Cardiac septum (tissue), 1 donor: Measurements from ENCODE around the gene ZSCAN5A. TPM values are rescaled to one million over a fixed set of nuclear protein-coding genes. Genes with fewer than 3 reads are reported as not detected.
"Not testable (repeated sequence)": the region's sequence is repeated elsewhere in the genome, so short reads cannot be mapped to it uniquely, and the experiment has no call there.

Experiments
- DNase-seq: peaks from one replicate; pipeline ENCODE4 v3.0.0-alpha.2; 2020; ENCODE audit warnings: low spot score
- intact Hi-C: fragments of 100-400 bp; cut with DNase I; formaldehyde crosslinking; loops from one replicate; pipeline ENCODE4 v1.14.0; 2022
- total RNA-seq: library from RNA; stranded (reverse); fragmentation: NEBNext Ultra II Directional; extraction: Animal tissue kit (Norgen Biotek cat#: 25700); gene quantifications from one replicate; pipeline ENCODE4 v1.2.1, GENCODE V29; 2021
- donor health status: DM: no; HTN: no; CAD: no.

Gene ZSCAN5A
- total RNA-seq, 1 donor from 2014 or later, result 24.4 TPM

DNA sequence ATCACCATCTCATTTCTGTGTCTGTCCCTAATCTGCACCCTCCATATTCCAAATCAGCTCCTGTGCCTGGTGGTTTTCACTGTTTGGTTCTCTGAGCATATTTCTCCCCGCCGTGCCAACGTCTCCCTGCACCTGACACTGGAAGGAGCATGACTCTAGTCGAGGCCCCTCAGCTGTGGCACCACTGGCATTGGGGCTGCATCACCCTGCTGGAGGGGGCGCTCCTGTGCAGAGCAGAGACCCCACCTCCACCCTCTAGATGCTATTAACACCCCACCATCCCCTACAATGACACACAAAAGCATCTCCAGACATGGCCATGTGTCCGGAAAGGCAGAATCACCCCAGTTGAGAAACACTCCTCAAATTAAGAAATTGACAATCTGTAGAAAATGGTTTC lies 91.7 kb downstream of the ZSCAN5A start:
- intact Hi-C loops, result no loop called here
- no peak for DNase-seq

DNA sequence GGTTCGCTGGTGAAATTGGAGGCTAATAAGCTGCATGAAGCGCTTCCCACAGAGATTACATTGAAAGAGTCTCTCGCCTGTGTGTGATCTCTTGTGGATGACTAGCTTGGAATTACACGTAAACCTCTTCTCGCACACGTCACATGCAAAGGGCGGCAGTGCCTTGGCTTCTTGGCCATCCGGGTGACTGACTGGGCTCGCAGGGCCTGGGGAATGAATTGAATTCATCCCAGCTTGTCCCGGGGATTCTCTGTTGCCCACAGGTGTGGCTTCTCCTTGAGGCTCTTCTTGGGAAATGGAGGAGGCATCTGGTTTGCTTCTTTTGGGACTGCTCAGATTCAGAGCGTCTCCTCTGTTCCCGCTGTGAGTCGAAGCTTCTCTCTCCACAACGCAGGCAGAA lies 92.8 kb downstream of the ZSCAN5A start:
- DNase-seq, result no peak
- intact Hi-C loops, result no loop called here

DNA sequence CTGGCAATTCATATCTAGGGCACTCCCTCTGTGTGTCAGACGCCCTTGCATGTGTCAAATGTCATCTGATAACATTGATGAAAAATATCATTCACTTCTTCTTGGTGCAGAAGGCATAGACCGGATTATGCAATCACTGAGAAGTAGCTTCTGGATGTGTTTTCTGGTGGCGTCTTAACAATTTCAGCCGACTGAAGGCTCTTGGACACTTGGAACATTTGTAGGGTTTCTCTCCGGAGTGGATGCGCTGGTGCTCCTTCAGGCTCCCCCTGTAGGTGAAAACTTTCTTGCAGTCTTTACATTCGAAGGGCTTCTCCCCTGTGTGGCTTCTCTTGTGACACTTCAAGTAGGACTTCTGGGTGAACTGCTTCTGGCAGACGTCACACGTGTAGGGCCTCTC lies 93.2 kb downstream of the ZSCAN5A start:
- intact Hi-C loops, DNase-seq: not testable (repeated sequence)

DNA sequence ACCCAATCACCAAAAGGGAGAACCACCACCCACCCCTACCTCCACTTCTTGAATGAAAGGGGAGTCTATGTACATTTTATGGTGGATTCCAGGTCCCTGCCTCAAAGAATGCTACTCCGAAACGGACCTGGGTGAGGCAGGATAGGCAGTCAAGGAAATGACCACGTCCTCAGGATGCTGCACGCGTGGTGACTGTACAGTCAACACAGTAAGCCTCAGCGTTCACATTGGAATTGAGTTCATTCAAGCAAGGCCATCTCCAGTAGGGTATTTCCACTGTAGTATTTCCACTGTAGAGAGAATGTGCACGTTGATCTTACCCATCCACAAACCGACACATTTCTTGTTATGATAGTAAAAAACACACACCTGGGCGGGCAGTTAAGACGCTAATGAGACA lies 95.7 kb downstream of the ZSCAN5A start:
- intact Hi-C loops, result no loop called here

DNA sequence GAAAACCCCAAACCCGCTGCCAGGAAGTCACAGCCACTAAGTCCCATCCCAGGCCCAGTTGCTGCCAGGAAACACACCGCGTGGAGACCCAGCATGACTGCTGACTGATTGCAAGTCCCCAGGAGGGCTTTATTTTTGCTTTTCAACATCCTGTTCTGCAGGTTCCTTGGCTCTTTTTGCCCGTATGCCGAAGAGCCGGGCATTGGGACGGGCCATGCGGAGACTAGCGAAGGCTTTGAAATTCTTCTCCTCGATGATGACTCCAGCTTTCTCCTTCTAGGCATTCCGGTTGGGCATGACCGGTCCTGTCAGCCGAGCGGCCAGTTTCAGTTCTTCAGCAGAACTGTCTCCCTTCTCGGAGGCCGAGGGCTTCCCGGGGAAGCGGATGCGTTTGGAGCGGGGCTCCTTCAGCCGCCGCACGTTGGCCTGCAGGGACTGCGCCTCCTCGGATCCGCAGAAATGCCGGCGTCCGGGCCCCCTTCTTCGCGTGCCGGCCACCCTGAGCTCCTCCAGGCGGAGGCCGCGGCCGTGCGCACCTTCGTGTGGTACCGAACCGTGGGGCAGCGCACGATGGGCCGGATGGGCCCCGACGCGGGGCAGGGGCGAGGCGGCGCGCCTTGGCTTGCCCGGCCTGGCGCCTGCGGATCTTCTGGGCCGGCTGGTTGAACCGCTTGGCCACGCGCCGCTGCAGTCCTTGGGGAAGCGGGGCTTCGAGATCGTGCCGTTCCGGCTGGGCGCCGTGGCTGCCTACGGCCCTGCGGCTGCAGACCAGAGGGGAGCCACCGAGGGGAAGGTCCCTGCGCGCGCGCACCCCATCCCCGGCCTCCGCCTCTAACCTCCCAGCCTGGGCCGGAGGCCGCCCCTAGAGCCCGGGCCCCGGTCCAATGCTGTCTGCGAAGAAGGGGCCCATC lies 97.3 kb downstream of the ZSCAN5A start:
- no peak for DNase-seq
- intact Hi-C loops, result no loop called here

More for the DNA sequence above, 95.7 kb downstream of the ZSCAN5A start:
- no peak for DNase-seq

DNA sequence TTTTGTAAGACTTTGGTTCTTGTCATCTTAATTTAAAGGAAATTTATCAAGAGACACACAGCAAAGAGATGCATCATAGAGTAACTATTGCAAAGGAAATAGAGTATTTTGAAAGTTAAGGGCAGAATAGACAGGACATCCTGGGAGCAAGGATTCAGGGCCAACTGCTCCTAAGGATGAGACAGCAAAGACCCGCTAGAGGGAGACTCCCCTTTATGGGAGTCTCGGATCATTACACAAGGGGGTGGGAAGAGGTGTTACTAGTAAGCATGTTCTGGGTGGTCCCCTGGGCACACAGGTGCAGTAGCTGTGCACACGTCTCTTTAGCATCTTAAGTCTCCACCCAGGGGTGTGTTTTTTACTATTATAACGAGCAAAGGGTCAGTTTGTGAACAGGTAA lies 102.9 kb downstream of the ZSCAN5A start:
- intact Hi-C loops, result no loop called here
- no peak for DNase-seq

DNA sequence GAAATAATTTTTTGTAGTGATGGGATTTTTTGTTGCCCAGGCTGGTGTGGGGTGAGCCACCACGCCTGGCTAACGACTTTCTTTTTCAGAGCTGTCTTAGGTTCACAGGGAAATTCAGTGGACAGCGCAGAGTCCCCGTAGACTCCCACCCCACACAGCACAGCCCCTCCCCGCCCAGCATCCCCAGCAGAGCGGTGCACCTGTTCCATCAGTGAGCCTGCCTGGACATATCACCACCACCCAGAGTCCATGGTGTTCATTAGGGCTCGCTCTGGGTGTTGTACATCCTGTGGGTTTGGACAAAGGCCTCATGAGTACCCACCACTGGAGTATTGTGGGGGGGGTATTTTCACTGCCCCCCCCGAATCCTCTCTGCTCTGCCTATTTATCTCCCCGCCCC lies 104.6 kb downstream of the ZSCAN5A start:
- intact Hi-C loops, result not testable (repeated sequence)

DNA sequence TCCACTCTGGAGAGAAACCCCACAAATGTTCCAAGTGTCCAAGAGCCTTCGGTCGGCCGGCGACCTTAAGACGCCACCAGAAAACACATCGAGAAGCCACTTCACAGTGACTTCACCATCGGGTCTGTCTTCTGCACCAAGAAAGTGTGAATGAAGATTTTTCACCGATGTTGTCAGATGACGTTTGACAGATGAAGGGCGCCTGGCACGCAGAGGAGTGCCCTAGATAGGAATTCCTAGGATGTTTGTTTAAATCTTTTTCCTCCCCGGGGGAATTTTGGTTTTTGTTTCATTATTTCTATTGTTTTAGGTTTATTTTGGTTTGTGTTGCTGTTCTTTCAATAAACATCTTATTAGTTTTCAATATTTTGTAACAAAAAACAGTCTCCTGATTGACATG lies 105.5 kb downstream of the ZSCAN5A start:
- intact Hi-C loops, result no loop called here
- no peak for DNase-seq

More for the DNA sequence above, 104.6 kb downstream of the ZSCAN5A start:
- DNase-seq, result not testable (repeated sequence)

DNA sequence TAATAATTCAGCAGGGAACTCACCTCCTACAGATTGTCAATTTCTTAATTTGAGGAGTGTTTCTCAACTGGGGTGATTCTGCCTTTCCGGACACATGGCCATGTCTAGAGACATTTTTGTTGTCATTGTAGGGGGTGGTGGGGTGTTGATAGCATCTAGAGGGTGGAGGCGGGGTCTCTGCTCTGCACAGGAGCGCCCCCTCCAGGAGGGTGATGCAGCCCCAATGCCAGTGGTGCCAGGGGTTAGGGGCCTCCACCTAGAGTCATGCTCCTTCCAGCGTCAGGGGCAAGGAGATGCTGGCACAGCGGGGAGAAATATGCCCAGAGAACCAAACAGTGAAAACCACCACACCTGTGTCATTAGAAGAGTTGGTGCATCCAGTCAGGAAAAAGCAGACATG lies 107.1 kb downstream of the ZSCAN5A start:
- intact Hi-C loops, DNase-seq: not testable (repeated sequence)

DNA sequence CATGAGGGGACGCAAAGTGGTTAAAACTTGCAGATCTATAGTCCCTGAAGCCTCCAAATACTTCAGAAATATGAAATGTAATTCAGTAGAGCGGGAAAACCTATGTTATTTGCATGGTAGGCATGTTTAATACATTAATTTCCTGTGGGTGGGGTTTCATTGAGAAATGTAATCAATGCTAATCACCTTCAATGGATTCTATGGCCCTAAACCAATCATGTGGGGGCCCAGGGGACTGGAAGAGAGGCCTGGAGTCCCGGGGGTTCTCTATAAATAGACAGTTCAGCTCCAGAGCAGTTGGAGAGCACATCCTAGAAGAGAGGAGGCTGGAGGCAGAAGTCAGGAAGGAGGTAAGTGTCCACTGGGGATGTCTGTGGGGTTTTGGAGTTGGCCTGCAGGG lies 112.7 kb downstream of the ZSCAN5A start, which contains the start of gene ZSCAN5C:
Gene ZSCAN5C, plus strand, starts transcription at position 301 of the 400 bp plus-strand sequence. CDS start 3,641 bp downstream, outside the sequence.
- no peak for DNase-seq
- intact Hi-C loops, result no loop called here

DNA sequence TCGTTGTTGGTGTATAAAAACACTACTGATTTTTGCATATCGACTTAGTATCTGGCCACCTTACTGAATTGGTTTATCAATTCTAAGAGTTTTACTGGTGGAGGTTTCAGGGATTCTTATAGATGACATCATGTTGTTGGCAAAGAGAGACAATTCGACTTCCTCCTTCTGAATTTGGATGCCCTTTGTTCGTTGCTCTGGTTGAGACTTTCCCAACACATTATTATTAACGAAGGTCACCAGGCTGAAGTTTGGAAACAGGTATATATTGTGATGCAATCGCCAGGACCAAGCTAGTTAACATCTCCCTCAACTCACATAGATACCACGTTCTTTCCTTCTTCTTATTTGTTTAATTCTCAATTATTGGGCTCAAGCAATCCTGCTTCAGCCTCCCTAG lies 115.0 kb downstream of the ZSCAN5A start:
- intact Hi-C loops, result no loop called here
- no peak for DNase-seq

DNA sequence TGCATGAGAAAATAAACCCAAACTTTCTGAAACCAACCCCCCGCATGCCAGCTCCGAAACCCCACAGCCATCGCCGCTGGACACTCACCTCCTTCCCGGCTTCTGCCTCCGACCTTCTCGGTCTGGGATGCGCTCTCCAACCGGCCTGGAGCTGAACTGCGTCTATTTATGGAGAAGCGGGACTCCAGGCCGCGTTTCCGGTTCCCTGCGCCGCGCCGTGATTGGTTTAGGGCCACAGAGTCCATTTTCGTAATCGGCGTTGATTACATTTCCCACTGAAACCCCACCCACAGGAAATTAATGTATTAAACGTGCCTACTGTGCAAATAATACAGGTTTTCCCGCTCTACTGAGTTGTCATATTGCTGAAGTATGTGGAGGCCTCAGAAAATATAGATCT lies 117.0 kb downstream of the ZSCAN5A start, which contains the start of gene ZSCAN5B:
Gene ZSCAN5B, minus strand, starts transcription at position 138 of the 400 bp plus-strand sequence. CDS start 4,731 bp downstream, outside the sequence.
- intact Hi-C loops, result not testable (repeated sequence)

DNA sequence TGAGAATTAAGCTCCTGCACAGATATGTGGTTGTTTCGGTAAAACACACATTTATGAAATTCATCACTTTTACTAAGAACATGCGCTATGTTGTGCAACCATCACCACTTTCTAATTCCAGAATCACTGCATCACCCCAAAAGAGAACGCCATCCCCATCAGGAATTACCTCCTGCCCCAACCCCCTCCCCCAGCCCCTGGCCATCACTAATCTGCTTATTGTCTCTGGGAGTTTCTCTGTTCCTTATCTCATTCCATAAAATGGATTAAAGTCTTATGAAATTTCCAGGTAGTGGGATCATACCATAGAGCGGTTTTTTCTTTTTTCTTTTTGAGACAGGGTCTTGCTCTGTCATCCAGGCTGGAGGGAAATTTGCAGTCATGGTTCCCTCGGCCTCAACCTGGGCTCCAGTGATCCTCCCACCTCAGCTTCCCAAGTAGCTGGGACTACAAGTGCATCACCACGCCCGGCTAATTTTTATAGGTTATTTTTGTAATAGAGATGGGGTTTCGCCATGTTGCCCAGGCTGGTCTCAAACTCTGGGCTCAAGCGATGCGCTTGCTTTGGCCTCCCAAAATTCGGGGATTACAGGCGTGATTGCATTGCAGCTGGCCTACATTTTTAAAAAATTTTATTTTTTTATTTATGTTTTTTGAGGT lies 120.5 kb downstream of the ZSCAN5A start:
- intact Hi-C loops, result no loop called here
- no peak for DNase-seq

More for the DNA sequence above, 117.0 kb downstream of the ZSCAN5A start, which contains the start of gene ZSCAN5B:
- not testable (repeated sequence) for DNase-seq

DNA sequence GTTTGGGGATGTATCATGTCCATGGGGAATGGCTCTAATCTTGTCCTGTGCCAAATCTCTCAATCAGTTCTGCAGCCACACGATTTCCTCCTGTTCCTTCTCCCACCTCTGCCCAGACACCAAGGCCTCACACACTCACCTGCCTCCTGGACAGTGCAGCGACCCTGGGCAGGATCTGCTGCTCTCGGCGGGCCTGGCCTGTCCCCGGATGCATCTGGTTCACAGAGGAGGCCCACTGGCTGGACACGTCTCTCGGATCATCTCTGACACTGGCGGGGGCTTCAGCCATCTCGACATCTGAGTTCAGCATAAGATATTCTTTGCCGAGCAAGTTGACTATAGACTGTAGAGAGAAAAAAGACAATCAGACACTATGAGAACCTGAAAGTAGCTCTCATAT lies 122.9 kb downstream of the ZSCAN5A start:
- intact Hi-C loops, result no loop called here
- no peak for DNase-seq

DNA sequence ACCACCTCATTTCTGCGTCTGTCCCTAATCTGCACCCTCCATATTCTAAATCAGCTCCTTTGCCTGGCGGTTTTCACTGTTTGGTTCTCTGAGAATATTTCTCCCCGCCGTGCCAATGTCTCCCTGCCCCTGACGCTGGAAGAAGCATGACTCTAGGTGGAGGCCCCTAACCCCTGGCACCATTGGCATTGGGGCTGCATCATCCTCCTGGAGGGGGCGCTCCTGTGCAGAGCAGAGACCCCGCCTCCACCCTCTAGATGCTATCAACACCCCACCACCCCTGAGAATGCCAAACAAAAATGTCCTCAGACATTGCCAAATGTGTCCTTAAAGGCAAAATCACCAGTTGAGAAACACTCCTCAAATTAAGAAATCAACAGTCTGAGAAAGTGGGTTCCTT lies 123.5 kb downstream of the ZSCAN5A start:
- intact Hi-C loops, result no loop called here

DNA sequence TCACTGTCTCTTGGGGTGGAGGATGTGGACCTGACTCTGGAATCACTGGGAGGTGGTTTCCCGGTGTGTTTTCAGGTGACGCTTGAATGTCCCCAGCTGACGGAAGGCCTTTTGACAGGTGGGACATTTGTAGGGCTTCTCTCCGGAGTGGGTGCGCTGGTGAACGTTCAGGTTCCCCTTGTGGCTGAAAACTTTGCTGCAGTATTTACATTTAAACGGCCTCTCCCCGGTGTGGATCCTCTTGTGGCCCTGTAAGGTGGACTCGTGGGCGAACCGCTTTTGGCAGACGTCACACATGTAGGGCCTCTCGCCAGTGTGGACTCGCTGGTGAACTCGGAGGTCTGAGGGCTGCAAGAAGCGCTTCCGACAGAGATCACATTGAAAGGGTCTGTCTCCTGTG lies 124.9 kb downstream of the ZSCAN5A start:
- DNase-seq, result no peak
- intact Hi-C loops, result no loop called here

More for the DNA sequence above, 123.5 kb downstream of the ZSCAN5A start:
- DNase-seq, result no peak

DNA sequence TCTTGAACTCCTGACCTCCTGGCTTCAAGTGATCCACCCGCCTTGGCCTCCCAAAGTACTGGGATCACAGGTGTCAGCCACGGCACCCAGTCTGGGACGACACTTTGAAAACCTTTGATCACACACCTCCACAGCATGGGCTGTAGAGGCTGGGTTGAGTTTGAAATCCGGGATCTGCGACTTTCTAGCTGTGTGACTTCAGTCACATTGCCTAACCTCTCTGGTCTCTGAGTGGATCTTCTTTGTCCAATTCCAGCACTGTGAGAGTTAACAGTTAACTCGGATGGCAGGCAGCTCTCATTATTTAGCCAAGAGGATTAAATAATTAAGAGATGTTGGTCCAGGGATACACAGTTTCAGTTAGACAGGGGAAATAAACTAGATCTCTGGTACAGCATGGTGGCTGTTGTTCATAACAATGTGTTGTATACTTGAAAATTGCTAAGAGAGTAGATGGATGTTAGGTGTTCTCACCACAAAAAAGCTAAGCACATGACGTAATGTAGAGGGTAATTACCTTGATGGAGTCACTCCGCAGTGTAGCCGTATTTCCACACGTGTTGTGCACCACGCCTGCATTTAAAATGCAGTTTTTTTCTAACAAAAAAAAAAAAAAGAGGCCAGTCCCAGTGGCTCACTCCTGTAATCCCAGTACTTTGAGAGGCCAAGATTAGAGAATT lies 136.9 kb downstream of the ZSCAN5A start:
- DNase-seq, result no peak
- intact Hi-C loops, result no loop called here

DNA sequence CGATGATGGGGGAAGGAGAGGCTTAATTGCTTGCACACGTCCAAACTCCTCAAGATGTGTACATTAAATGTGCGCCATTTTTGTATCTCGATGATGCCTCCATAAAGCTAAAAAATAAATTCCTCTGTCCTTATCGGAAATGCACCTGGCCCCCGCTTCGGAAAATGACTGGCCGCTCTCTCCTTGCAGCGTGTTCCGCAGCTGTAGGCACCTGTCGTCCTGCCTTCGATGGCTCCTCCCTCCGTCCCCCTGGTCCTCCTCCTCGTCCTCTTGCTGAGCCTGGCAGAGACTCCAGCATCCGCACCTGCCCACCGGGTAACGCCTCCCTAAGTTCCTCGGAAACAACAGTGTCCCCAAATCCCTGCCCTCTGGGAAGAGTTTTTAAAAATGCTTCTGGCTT lies 137.8 kb downstream of the ZSCAN5A start:
- intact Hi-C loops, result no loop called here
- DNase-seq, result no peak

DNA sequence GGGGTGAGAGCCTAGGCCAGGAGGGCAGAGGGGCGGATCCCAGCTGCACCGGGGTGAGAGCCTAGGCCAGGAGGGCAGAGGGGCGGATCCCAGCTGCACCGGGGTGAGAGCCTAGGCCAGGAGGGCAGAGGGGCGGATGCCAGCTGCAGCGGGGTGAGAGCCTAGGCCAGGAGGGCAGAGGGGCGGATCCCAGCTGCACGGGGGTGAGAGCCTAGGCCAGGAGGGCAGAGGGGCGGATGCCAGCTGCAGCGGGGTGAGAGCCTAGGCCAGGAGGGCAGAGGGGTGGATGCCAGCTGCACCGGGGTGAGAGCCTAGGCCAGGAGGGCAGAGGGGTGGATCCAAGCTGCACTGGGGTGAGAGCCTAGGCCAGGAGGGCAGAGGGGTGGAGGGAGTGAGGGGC lies 138.3 kb downstream of the ZSCAN5A start:
- intact Hi-C loops, result not testable (repeated sequence)

DNA sequence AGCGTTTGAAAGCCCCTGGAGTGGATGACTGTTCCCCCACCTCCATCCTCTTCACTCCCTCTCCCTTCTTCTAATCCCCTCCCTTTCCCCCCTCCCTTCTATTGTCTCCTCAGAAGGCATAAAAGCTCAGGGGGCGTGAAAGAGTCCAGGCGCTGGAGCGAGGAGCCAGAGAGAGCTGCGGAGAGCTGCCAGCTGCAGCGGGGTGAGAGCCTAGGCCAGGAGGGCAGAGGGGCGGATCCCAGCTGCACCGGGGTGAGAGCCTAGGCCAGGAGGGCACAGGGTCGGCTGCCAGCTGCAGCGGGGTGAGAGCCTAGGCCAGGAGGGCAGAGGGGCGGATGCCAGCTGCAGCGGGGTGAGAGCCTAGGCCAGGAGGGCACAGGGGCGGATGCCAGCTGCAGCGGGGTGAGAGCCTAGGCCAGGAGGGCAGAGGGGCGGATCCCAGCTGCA lies 138.8 kb downstream of the ZSCAN5A start, which contains the start of gene GALP:
Gene GALP, plus strand, starts transcription at position 148 of the 447 bp plus-strand sequence. CDS start 1,101 bp downstream, outside the sequence.
- intact Hi-C loops, result not testable (repeated sequence)

More for the DNA sequence above, 138.3 kb downstream of the ZSCAN5A start:
- DNase-seq, result not testable (repeated sequence)

More for the DNA sequence above, 138.8 kb downstream of the ZSCAN5A start, which contains the start of gene GALP:
- DNase-seq, result not testable (repeated sequence)
